Testis (tissue), 2 donors: ENCODE data around the gene TCF7L1.

Experiments
- POLR2A ChIP-seq: fragments of 450-650 bp; IDR thresholded peaks from one replicate; pipeline ENCODE4 v1.6.1; 2017; ENCODE audit warnings: antibody characterized with exemption, mild to moderate bottlenecking, moderate library complexity
- TF ChIP-seq, protein P1 (sequence below), 3 experiments: fragments of 450-650 bp in 2 of 3; fragments of 200-600 bp in 1 of 3; sonication (generic) in 1 of 3; IDR thresholded peaks; one replicate each; pipeline ENCODE4 v1.5.1; 2016 to 2019; ENCODE audit warnings: antibody characterized with exemption in 3 of 3, mild to moderate bottlenecking in 2 of 3, moderate library complexity in 1 of 3

DNA sequence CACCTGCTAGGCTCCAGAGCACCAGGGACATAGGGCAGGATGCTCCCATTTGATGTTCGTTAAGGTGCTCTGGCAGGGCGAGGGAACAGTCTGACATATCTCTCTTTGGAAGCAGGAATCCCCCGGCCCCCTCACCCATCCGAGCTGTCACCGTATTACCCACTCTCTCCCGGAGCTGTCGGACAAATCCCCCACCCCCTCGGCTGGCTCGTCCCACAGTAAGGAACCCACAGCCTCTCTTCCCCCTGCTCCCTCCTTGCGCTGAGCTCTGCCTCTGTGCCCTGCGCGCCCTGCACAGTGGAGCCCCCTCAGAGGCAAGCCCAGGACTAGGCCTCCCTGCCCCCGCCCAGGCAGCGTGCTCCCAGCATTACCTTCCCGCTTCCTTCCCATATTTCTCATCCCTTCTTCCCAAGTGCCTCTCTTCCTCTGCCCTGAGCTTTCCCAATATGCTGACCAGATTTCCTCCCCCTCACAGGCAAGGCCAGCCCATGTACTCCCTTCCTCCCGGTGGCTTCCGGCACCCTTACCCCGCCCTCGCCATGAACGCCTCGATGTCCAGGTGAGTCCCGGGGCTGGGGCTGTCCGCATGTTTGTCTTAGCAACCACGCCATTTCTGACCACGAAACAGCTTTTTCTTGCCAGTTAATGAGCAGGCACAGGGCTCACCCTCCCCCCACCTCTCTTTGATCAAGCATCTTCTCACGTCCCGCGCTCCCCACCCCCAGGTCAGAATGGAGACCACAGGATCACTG lies 170.8 kb downstream of the TCF7L1 start:
- TF ChIP-seq, protein P1, sequence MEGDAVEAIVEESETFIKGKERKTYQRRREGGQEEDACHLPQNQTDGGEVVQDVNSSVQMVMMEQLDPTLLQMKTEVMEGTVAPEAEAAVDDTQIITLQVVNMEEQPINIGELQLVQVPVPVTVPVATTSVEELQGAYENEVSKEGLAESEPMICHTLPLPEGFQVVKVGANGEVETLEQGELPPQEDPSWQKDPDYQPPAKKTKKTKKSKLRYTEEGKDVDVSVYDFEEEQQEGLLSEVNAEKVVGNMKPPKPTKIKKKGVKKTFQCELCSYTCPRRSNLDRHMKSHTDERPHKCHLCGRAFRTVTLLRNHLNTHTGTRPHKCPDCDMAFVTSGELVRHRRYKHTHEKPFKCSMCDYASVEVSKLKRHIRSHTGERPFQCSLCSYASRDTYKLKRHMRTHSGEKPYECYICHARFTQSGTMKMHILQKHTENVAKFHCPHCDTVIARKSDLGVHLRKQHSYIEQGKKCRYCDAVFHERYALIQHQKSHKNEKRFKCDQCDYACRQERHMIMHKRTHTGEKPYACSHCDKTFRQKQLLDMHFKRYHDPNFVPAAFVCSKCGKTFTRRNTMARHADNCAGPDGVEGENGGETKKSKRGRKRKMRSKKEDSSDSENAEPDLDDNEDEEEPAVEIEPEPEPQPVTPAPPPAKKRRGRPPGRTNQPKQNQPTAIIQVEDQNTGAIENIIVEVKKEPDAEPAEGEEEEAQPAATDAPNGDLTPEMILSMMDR (IDR thresholded peaks at IDR 0.05) = no peak
- no peak for TF ChIP-seq POLR2A
